ENCODE results near the gene CD59. TPM values are rescaled to one million over a fixed set of nuclear protein-coding genes. Genes with fewer than 3 reads are reported as not detected.

The CD59 gene
- total and polyA plus RNA-seq, 9 of the 15 experiments (the other 6 are each of a cell fraction or from before 2014, with no cell fraction given): 38.1 to 338 (median 173) TPM

DNA sequence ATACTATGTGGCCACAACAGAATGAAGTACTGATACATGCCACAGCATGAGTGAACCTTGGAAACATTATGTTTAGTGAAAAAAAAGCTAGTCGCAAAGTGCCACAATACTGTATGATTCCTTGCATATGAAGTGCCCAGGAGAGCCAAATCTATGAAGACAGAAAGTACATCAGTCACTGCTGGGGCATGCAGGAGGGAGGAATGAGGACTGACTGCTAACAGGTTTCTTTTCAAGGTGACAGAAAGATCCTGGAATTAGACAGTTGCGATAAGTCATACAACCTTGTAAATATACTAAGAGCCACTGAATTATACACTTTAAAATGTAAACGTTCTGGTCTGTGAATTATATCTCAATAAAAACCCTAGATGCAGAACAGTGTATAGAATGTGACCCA, 23.8 kb downstream of the CD59 start:
- TF ChIP-seq, protein P1, sequence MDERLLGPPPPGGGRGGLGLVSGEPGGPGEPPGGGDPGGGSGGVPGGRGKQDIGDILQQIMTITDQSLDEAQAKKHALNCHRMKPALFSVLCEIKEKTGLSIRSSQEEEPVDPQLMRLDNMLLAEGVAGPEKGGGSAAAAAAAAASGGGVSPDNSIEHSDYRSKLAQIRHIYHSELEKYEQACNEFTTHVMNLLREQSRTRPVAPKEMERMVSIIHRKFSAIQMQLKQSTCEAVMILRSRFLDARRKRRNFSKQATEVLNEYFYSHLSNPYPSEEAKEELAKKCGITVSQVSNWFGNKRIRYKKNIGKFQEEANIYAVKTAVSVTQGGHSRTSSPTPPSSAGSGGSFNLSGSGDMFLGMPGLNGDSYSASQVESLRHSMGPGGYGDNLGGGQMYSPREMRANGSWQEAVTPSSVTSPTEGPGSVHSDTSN (CRISPR knock-in tag; IDR thresholded peaks at IDR 0.05; ENCODE audit: low read depth): no peak
- TF ChIP-seq, protein P1 (tag; conservative IDR thresholded peaks at IDR 0.05; ENCODE audit: low read depth): no peak
- TF ChIP-seq NONO (IDR thresholded peaks at IDR 0.05; ENCODE audit: low read depth in 2 of 2, low read length in 1 of 2) (no peak), ZNF134 (CRISPR knock-in tag; conservative IDR thresholded peaks at IDR 0.05) (no peak), ZBTB8A (IDR thresholded peaks at IDR 0.05; ENCODE audit: partially characterized antibody) (no peak), MXI1 (IDR thresholded peaks at IDR 0.05; ENCODE audit: low read depth, low read length) (no peak), ZBTB17 (CRISPR knock-in tag; IDR thresholded peaks at IDR 0.05) (no peak), KDM2B (CRISPR knock-in tag; IDR thresholded peaks at IDR 0.05) (no peak), NCOA2 (IDR thresholded peaks at IDR 0.05; ENCODE audit: partially characterized antibody in 2 of 2) (no peak), SMAD3 (CRISPR knock-in tag; conservative IDR thresholded peaks at IDR 0.05) (no peak)
- TF ChIP-seq, protein P2, sequence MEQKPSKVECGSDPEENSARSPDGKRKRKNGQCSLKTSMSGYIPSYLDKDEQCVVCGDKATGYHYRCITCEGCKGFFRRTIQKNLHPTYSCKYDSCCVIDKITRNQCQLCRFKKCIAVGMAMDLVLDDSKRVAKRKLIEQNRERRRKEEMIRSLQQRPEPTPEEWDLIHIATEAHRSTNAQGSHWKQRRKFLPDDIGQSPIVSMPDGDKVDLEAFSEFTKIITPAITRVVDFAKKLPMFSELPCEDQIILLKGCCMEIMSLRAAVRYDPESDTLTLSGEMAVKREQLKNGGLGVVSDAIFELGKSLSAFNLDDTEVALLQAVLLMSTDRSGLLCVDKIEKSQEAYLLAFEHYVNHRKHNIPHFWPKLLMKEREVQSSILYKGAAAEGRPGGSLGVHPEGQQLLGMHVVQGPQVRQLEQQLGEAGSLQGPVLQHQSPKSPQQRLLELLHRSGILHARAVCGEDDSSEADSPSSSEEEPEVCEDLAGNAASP (IDR thresholded peaks at IDR 0.05): no peak
- TF ChIP-seq, protein P3, sequence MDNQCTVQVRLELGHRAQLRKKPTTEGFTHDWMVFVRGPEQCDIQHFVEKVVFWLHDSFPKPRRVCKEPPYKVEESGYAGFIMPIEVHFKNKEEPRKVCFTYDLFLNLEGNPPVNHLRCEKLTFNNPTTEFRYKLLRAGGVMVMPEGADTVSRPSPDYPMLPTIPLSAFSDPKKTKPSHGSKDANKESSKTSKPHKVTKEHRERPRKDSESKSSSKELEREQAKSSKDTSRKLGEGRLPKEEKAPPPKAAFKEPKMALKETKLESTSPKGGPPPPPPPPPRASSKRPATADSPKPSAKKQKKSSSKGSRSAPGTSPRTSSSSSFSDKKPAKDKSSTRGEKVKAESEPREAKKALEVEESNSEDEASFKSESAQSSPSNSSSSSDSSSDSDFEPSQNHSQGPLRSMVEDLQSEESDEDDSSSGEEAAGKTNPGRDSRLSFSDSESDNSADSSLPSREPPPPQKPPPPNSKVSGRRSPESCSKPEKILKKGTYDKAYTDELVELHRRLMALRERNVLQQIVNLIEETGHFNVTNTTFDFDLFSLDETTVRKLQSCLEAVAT (IDR thresholded peaks at IDR 0.05): no peak
- Histone ChIP-seq H4K20me1 (replicated peaks; ENCODE audit: control insufficient read depth, insufficient read depth, low read length) (no peaks in the 10 kb centered on the region), H3K79me2 (ENCODE audit: control insufficient read depth, insufficient read depth, low read length) (peaks cover 11% of the 10 kb centered on the region; the same call in 1 of the 3 replicates), H3K9ac (ENCODE audit: insufficient read depth in 1 of 2, low read depth in 2 of 2, low read length in 2 of 2) (no peak overlapping the region), H3K4me1 (replicated peaks in 1 of 2; ENCODE audit: control insufficient read depth in 2 of 2, insufficient read depth in 2 of 2, low read length in 2 of 2) (peaks cover 0 to 4% of the 10 kb centered on the region in 2 experiments; a peak in 3 of 5 replicates), H3K4me3 (no peak overlapping the region), H2AFZ (ENCODE audit: low read depth, low read length) (no peak overlapping the region), H3K27me3 (ENCODE audit: control insufficient read depth in 2 of 2, insufficient read depth in 2 of 2, low read length in 2 of 2) (no peaks in the 10 kb centered on the region), H3K4me2 (ENCODE audit: insufficient read depth, low read length) (no peak overlapping the region), H3K27ac (ENCODE audit: extremely low read depth, low read depth, low read length) (no peak overlapping the region), H3K9me3 (replicated peaks; ENCODE audit: control insufficient read depth, insufficient read depth, low read depth, low read length) (no peaks in the 10 kb centered on the region), H3K9me1 (ENCODE audit: control insufficient read depth, insufficient read depth, low read length) (peaks cover 4% of the 10 kb centered on the region), H3K36me3 (ENCODE audit: control insufficient read depth, insufficient read depth, low read length) (peaks cover 86% of the 10 kb centered on the region)
- in situ Hi-C loops (cut with MboI) (no loop called here), intact Hi-C loops (cut with micrococcal nuclease) (no loop called here)
- FAIRE-seq: no peak
- BruUV-seq (replicated peaks): no TSS peak
- no peak for DNase-seq (ENCODE audit: extremely low read depth in 1 of 4, low spot score in 3 of 4)
- POLR2A ChIA-PET: no interaction called here
- CTCF ChIA-PET (ENCODE audit: low intra/inter-chr PET ratio): interaction anchor here (0.7 kb wide), 1 partner anchor 9 kb away, joined by 3 read pairs; no protein-coding TSS in a partner anchor
- 70% methylated on average over 3 of the region's 3 CpGs for WGBS (ENCODE audit: insufficient coverage, low coverage, missing lambda C conversion rate)
- no peak for ATAC-seq

Data from K562 (cell line).